ENCODE measurements around the gene CD44. TPM values are rescaled to one million over a fixed set of nuclear protein-coding genes. Genes with fewer than 3 reads are reported as not detected.

The CD44 gene
- total RNA-seq, 4 donors from 2014 or later: 212 to 292 (median 275) TPM

DNA sequence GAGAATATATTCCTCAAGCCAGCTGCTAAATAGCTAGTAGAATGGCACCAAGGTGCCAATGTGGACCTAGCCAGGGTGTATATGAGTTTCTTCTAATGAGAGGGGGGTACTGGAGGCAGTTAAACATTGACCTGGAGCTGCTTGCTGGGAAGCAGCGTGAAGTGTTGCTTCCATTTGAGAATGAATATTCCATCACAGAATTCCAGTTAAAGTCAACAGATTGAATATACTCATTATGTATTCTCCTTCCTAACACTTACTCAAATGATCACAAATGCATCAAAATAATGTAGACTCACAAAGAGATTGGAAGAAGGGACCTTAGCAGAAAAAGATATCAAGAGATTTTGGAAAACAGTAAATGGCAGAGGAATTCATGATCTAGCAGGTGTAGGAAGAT is 102.1 kb downstream of the CD44 start:
- no peaks in the 10 kb centered on the region for H3K9me3 ChIP-seq
- H3K4me3 ChIP-seq: no peak overlapping the region
- no peaks in the 10 kb centered on the region for H3K36me3 ChIP-seq
- intact Hi-C loops (cut with DNase I): no loop called here
- peaks cover under 1 to 42% (median 42%) of the 10 kb centered on the region in 4 donors for H3K4me1 ChIP-seq
- no peak for DNase-seq (ENCODE audit: extremely low spot score)
- no peak overlapping the region for H3K27ac ChIP-seq (replicated peaks in 1 of 4)
- TF ChIP-seq POLR2AphosphoS5 (IDR thresholded peaks at IDR 0.05) (no peak), EP300 (IDR thresholded peaks at IDR 0.05) (no peak)
- TF ChIP-seq, protein P1, sequence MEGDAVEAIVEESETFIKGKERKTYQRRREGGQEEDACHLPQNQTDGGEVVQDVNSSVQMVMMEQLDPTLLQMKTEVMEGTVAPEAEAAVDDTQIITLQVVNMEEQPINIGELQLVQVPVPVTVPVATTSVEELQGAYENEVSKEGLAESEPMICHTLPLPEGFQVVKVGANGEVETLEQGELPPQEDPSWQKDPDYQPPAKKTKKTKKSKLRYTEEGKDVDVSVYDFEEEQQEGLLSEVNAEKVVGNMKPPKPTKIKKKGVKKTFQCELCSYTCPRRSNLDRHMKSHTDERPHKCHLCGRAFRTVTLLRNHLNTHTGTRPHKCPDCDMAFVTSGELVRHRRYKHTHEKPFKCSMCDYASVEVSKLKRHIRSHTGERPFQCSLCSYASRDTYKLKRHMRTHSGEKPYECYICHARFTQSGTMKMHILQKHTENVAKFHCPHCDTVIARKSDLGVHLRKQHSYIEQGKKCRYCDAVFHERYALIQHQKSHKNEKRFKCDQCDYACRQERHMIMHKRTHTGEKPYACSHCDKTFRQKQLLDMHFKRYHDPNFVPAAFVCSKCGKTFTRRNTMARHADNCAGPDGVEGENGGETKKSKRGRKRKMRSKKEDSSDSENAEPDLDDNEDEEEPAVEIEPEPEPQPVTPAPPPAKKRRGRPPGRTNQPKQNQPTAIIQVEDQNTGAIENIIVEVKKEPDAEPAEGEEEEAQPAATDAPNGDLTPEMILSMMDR (IDR thresholded peaks at IDR 0.05): no peak
- 95% methylated on average over 1 of the region's 1 CpG for WGBS
- no peaks in the 10 kb centered on the region for H3K27me3 ChIP-seq

DNA sequence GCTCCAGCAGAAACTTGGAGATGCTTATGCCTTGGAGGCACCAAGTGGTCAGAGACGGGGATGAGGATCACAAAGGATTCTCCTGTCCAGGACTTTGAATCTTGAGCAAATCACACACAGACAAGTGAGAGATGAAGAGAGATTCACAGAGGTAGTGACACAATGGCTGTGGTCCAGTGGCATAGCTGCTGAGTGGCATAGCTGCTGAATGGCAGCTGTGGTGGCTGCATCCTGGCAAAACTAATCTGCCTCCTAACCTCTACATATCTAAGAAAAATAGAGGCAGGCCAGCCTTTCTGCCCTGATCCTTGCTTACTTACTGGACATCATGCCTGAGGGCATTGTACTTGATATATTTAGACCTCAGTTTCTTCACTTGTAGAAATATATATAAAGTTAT is 102.6 kb downstream of the CD44 start:
- no peak overlapping the region for H3K4me3 ChIP-seq
- intact Hi-C loops (cut with DNase I): no loop called here
- H3K27me3 ChIP-seq: no peaks in the 10 kb centered on the region
- WGBS: 75% methylated on average over 1 of the region's 1 CpG
- TF ChIP-seq POLR2AphosphoS5 (IDR thresholded peaks at IDR 0.05) (no peak), EP300 (IDR thresholded peaks at IDR 0.05) (no peak), POLR2A (IDR thresholded peaks at IDR 0.05; ENCODE audit: low read depth) (no peak)
- TF ChIP-seq, protein P1 (IDR thresholded peaks at IDR 0.05): no peak
- H3K9me3 ChIP-seq: no peaks in the 10 kb centered on the region
- H3K4me1 ChIP-seq: peaks cover 5 to 47% (median 46%) of the 10 kb centered on the region in 4 donors
- no peaks in the 10 kb centered on the region for H3K36me3 ChIP-seq
- H3K27ac ChIP-seq (replicated peaks in 1 of 4): no peak overlapping the region
- no peak for DNase-seq (ENCODE audit: extremely low spot score)

DNA sequence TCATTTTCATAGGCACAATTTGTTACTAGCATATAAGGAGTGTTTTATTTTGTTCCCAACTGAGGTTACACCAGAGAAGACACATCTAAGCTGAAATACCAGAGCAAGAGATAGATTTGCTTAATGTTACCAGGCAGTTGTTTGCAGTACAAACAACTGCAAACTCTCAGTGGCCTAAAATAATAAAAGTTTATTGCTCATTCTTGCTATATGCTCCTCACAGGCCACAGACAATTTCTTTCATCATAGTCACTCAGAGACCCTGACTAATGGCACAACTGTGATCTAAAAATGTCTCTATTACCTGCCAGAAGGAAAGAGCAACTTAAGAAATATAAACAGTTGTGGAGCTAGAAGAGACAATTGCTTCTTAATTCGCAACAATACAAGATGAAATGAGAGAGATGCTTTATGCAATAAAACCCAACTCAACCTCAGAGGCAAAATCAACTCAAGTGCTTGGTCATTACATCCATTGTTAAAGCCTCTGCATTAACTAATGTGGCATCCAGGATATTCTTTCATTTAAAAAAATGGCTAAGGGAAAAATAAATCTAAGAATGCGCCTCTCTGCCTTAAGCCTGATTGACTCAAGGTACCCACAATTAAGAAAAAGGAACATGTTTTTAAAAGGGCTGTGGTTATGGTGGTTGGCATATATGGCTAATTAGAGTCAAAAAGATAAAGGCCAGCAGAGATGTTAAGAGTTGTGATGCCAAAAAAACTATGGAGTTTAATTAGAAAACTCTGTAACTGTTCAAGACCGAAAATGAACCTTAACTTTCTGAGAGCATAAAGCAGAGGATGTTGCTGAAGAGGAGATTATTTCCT is 103.7 kb downstream of the CD44 start:
- no peaks in the 10 kb centered on the region for H3K36me3 ChIP-seq
- TF ChIP-seq EP300 (IDR thresholded peaks at IDR 0.05): no peak
- intact Hi-C loops (cut with DNase I): no loop called here
- no peaks in the 10 kb centered on the region for H3K9me3 ChIP-seq
- H3K4me3 ChIP-seq: no peak overlapping the region
- WGBS: 70% methylated on average over 3 of the region's 3 CpGs
- peaks cover 13 to 53% (median 50%) of the 10 kb centered on the region in 4 donors for H3K4me1 ChIP-seq
- no peaks in the 10 kb centered on the region for H3K27me3 ChIP-seq
- DNase-seq (ENCODE audit: extremely low spot score): no peak
- no peak overlapping the region for H3K27ac ChIP-seq (replicated peaks in 1 of 4)

DNA sequence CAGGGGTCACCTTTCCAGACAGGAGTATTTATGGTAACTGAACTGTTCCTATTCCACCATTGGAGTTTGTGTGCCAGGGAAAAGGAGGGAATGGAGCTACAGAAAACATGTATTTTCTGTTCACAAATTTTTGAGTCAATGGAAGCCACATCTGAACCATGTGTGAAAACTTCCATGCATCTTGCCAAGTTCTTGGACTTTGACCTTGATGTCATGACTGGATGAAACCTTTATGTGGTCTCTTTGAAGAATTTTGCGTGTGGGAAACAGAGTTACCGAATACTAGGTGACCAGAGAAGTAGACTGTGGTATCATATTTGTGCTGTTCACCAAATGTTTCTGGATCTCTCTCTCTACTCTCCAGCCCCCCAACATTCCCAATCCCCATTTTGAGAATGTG is 104.8 kb downstream of the CD44 start:
- no peak overlapping the region for H3K4me3 ChIP-seq
- H3K27me3 ChIP-seq: no peaks in the 10 kb centered on the region
- peaks cover 13 to 49% (median 44%) of the 10 kb centered on the region in 4 donors for H3K4me1 ChIP-seq
- no peak overlapping the region for H3K27ac ChIP-seq (replicated peaks in 1 of 4)
- no peak for TF ChIP-seq POLR2A (IDR thresholded peaks at IDR 0.05; ENCODE audit: low read depth)
- no peak for TF ChIP-seq POLR2AphosphoS5 (IDR thresholded peaks at IDR 0.05)
- no peak for TF ChIP-seq EP300 (IDR thresholded peaks at IDR 0.05)
- TF ChIP-seq, protein P1 (IDR thresholded peaks at IDR 0.05): no peak
- intact Hi-C loops (cut with DNase I): no loop called here
- DNase-seq (ENCODE audit: extremely low spot score): no peak
- no peaks in the 10 kb centered on the region for H3K9me3 ChIP-seq
- H3K36me3 ChIP-seq: no peaks in the 10 kb centered on the region
- WGBS: 91% methylated on average over 2 of the region's 2 CpGs

DNA sequence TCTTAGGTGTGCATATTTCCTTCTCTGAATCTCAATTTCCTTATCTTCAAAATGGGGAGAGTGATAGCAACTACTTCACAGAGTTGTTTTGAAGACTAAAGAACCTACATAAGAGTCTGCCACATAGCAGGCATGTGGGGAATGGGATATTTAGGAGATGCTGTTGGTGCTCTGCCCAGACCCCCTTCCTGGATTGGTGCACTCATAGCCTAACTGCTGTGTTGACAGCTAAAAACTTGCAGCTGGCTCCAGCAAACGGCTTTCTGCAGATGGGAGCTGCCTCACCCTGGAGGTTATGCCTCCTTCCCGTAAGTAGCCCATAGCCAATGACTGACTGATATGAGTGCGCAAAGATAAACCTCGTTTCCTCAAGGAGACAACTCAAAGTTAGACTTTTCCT is 106.1 kb downstream of the CD44 start:
- Histone ChIP-seq H3K27me3 (no peaks in the 10 kb centered on the region), H3K36me3 (no peaks in the 10 kb centered on the region), H3K4me3 (no peak overlapping the region), H3K9me3 (no peaks in the 10 kb centered on the region), H3K27ac (replicated peaks in 1 of 4) (peak overlapping the region in 2 of 4 donors; percentile 1 to 13), H3K4me1 (peaks cover 13 to 41% (median 36%) of the 10 kb centered on the region in 4 donors)
- 89% methylated on average over 4 of the region's 4 CpGs for WGBS
- no peak for DNase-seq (ENCODE audit: extremely low spot score)
- TF ChIP-seq EP300 (IDR thresholded peaks at IDR 0.05) (no peak), POLR2A (IDR thresholded peaks at IDR 0.05; ENCODE audit: low read depth) (no peak), POLR2AphosphoS5 (IDR thresholded peaks at IDR 0.05) (no peak)
- TF ChIP-seq, protein P1 (IDR thresholded peaks at IDR 0.05): no peak
- intact Hi-C loops (cut with DNase I): no loop called here
